Testis (tissue), 3 donors: Measurements from ENCODE around the gene FOXK1. TPM values are rescaled to one million over a fixed set of nuclear protein-coding genes. Genes with fewer than 3 reads are reported as not detected.

ENCODE experiments used
- DNase-seq: peaks from one replicate; pipeline ENCODE4 v3.0.0-alpha.2; 2019
- H3K27ac ChIP-seq, 2 donors: fragments of 200-600 bp; sonication (generic); one replicate each; pipeline ENCODE4 v1.5.1; 2019
- H3K27me3 ChIP-seq: fragments of 200-600 bp; sonication (generic); one replicate; pipeline ENCODE4 v1.5.1; 2019
- H3K36me3 ChIP-seq: fragments of 200-600 bp; sonication (generic); one replicate; pipeline ENCODE4 v1.5.1; 2017; ENCODE audit warnings: low read depth; ENCODE audit errors: missing control alignments
- H3K4me1 ChIP-seq: fragments of 200-600 bp; sonication (generic); one replicate; pipeline ENCODE4 v1.5.1; 2019
- H3K4me3 ChIP-seq, 2 donors: fragments of 200-600 bp; sonication (generic); one replicate each; pipeline ENCODE4 v1.5.1; 2017 to 2019
- H3K9me3 ChIP-seq: fragments of 200-600 bp; sonication (generic); one replicate; pipeline ENCODE4 v1.5.1; 2017
- CTCF ChIP-seq, 3 experiments: fragments of 450-650 bp in 2 of 3; fragments of 200-600 bp in 1 of 3; sonication (generic) in 1 of 3; IDR thresholded peaks; one replicate each; pipeline ENCODE4 v1.5.1; 2016 to 2019; ENCODE audit warnings: antibody characterized with exemption in 3 of 3, mild to moderate bottlenecking in 2 of 3, moderate library complexity in 1 of 3
- POLR2A ChIP-seq: fragments of 450-650 bp; IDR thresholded peaks from one replicate; pipeline ENCODE4 v1.6.1; 2017; ENCODE audit warnings: antibody characterized with exemption, mild to moderate bottlenecking, moderate library complexity
- whole genome bisulfite sequencing, 2 donors: methylation state at CpG; one replicate each; pipeline ENCODE4 v1.1.5; 2018; 5-methylcytosine and 5-hydroxymethylcytosine counted together
- intact Hi-C: fragments of 100-400 bp; cut with DNase I; formaldehyde crosslinking; loops from one replicate; pipeline ENCODE4 v1.15.1; 2023; ENCODE audit warnings: low total_unique reads
- polyA plus RNA-seq: library from polyadenylated mRNA; stranded (reverse); fragments of 350-450 nt; fragmentation: Illumina TruSeq; extraction: RNeasy Lipid Tissue Mini Kit (QIAGEN cat#74804); gene quantifications from one replicate; pipeline ENCODE4 v1.2.3, GENCODE V29; 2014; ENCODE audit warnings: low read depth, low replicate concordance; ENCODE audit not compliant: insufficient read depth
- total RNA-seq, 2 donors: library from RNA; depleted of rRNA; stranded (reverse); fragments of >200 nt; gene quantifications; one replicate each; pipeline ENCODE4 v1.2.3, GENCODE V29; 2016

Gene FOXK1
- total and polyA plus RNA-seq, 3 donors from 2014 or later, result 21.9 to 65.2 (median 56.7) TPM

- DNase-seq, result no peak
- Histone ChIP-seq H3K27me3 (no peaks in the 10 kb centered on the region), H3K36me3 (no peaks in the 10 kb centered on the region), H3K9me3 (no peaks in the 10 kb centered on the region), H3K27ac (peak overlapping the region; percentile 72 to 89), H3K4me1 (peaks cover 35% of the 10 kb centered on the region), H3K4me3 (no peak overlapping the region)
- WGBS, 2 donors, result 28% methylated on average over 18 of the region's 18 CpGs
- intact Hi-C loops, result loop anchor here (10.0 kb wide), 1 partner anchor 61 kb away; the partner anchor contains the start of gene FOXK1
- TF ChIP-seq POLR2A, result no peak
- no peak for TF ChIP-seq CTCF (IDR thresholded peaks at IDR 0.05)
These were observed 63.3 kb downstream of the FOXK1 start for GRCh38 chr7:4745265-4745919.

GRCh38 chr7:4745971-4746919 is 64.2 kb downstream of the FOXK1 start:
- no peak for DNase-seq
- peak overlapping the region; percentile 72 to 89 for H3K27ac ChIP-seq
- no peaks in the 10 kb centered on the region for H3K36me3 ChIP-seq
- 59 to 61% methylated on average over 12 of the region's 12 CpGs for WGBS, 2 donors
- no peaks in the 10 kb centered on the region for H3K27me3 ChIP-seq
- TF ChIP-seq POLR2A, result no peak
- no peak for TF ChIP-seq CTCF (IDR thresholded peaks at IDR 0.05)
- intact Hi-C loops, result loop anchor here (10.0 kb wide), 1 partner anchor 61 kb away; the partner anchor contains the start of gene FOXK1
- no peaks in the 10 kb centered on the region for H3K9me3 ChIP-seq
- H3K4me3 ChIP-seq, result no peak overlapping the region
- peaks cover 35% of the 10 kb centered on the region for H3K4me1 ChIP-seq

GRCh38 chr7:4747013-4747412 is 64.9 kb downstream of the FOXK1 start:
- WGBS, 2 donors, result 93% methylated on average over 17 to 22 of the region's 22 CpGs
- Histone ChIP-seq H3K4me1 (peaks cover 35% of the 10 kb centered on the region), H3K27me3 (no peaks in the 10 kb centered on the region), H3K4me3 (no peak overlapping the region), H3K36me3 (no peaks in the 10 kb centered on the region), H3K27ac (peak overlapping the region; percentile 72 to 89), H3K9me3 (no peaks in the 10 kb centered on the region)
- intact Hi-C loops, result loop anchor here (10.0 kb wide), 1 partner anchor 62 kb away; the partner anchor contains the start of gene FOXK1
- TF ChIP-seq POLR2A, result no peak
- DNase-seq, result no peak

GRCh38 chr7:4747746-4748145 is 65.7 kb downstream of the FOXK1 start:
- WGBS, 2 donors, result 77 to 83% methylated on average over 11 of the region's 11 CpGs
- no peaks in the 10 kb centered on the region for H3K9me3 ChIP-seq
- peaks cover 35% of the 10 kb centered on the region for H3K4me1 ChIP-seq
- H3K4me3 ChIP-seq, result no peak overlapping the region
- peak overlapping the region; percentile 49 to 72 for H3K27ac ChIP-seq
- no peak for DNase-seq
- no peaks in the 10 kb centered on the region for H3K36me3 ChIP-seq
- intact Hi-C loops, result loop anchor here (10.0 kb wide), 1 partner anchor 63 kb away; the partner anchor contains the start of gene FOXK1
- TF ChIP-seq POLR2A (no peak), CTCF (IDR thresholded peaks at IDR 0.05) (no peak)
- H3K27me3 ChIP-seq, result no peaks in the 10 kb centered on the region

- Histone ChIP-seq H3K9me3 (no peaks in the 10 kb centered on the region), H3K27me3 (no peaks in the 10 kb centered on the region), H3K4me3 (no peak overlapping the region), H3K4me1 (peaks cover 30% of the 10 kb centered on the region), H3K27ac (peak overlapping the region; percentile 49 to 72), H3K36me3 (no peaks in the 10 kb centered on the region)
- no peak for DNase-seq
- intact Hi-C loops, result loop anchor here (10.0 kb wide), 1 partner anchor 63 kb away; the partner anchor contains the start of gene FOXK1
- TF ChIP-seq POLR2A (no peak), CTCF (IDR thresholded peaks at IDR 0.05) (no peak)
- WGBS, 2 donors, result 82 to 86% methylated on average over 10 of the region's 10 CpGs
These were observed 66.2 kb downstream of the FOXK1 start for GRCh38 chr7:4748231-4748681.
